Measurements from ENCODE around the gene CRKL. TPM values are rescaled to one million over a fixed set of nuclear protein-coding genes. Genes with fewer than 3 reads are reported as not detected.

The CRKL gene
- total RNA-seq, 1 experiment from 2014 or later: 87.7 TPM

DNA sequence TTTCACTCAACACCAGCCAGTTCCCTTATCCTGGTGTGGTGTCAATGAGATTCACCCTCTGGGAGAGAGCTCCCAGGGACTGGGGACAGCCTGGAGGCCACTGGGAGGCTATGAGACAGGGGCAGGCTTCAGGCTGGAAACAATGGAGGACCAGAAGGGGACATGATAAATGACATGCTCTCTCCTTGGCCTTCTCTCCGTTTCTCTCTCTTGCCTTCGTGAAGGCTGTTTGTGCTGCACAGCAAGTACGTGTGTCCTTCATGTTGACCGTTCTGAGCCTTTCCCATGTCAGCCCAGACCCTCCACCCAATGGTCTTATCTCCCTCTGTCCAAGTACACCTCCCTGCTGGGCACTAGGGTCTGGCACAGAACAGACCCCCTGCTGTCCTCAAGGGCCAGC lies 63.3 kb downstream of the CRKL start:
- H3K4me3 ChIP-seq (replicated peaks in 1 of 2; ENCODE audit: low read depth in 1 of 2, low read length in 2 of 2): no peak overlapping the region
- peaks cover 24% of the 10 kb centered on the region for H3K79me2 ChIP-seq (ENCODE audit: insufficient read depth, low read length)
- H3K27ac ChIP-seq (ENCODE audit: low read depth, low read length): peak overlapping the region; percentile 80; the same call in 1 of the 2 replicates
- no peaks in the 10 kb centered on the region for H3K9me2 ChIP-seq (ENCODE audit: insufficient read depth)
- TF ChIP-seq EZH2 (IDR thresholded peaks at IDR 0.05) (no peak), SRF (IDR thresholded peaks at IDR 0.05; ENCODE audit: low read depth) (no peak), CBX3 (IDR thresholded peaks at IDR 0.05; ENCODE audit: low read depth) (no peak), JUND (IDR thresholded peaks at IDR 0.05) (no peak), POLR2AphosphoS5 (IDR thresholded peaks at IDR 0.05; ENCODE audit: low read depth, low read length) (no peak), ELF1 (IDR thresholded peaks at IDR 0.05; ENCODE audit: borderline replicate concordance, low read depth) (no peak), YY1 (IDR thresholded peaks at IDR 0.05; ENCODE audit: extremely low read depth, insufficient replicate concordance, low read depth, low read length) (no peak)
- TF ChIP-seq, protein P1, sequence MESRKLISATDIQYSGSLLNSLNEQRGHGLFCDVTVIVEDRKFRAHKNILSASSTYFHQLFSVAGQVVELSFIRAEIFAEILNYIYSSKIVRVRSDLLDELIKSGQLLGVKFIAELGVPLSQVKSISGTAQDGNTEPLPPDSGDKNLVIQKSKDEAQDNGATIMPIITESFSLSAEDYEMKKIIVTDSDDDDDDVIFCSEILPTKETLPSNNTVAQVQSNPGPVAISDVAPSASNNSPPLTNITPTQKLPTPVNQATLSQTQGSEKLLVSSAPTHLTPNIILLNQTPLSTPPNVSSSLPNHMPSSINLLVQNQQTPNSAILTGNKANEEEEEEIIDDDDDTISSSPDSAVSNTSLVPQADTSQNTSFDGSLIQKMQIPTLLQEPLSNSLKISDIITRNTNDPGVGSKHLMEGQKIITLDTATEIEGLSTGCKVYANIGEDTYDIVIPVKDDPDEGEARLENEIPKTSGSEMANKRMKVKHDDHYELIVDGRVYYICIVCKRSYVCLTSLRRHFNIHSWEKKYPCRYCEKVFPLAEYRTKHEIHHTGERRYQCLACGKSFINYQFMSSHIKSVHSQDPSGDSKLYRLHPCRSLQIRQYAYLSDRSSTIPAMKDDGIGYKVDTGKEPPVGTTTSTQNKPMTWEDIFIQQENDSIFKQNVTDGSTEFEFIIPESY (IDR thresholded peaks at IDR 0.05; ENCODE audit: extremely low read depth, insufficient replicate concordance, low read length): no peak
- TF ChIP-seq, protein P2, sequence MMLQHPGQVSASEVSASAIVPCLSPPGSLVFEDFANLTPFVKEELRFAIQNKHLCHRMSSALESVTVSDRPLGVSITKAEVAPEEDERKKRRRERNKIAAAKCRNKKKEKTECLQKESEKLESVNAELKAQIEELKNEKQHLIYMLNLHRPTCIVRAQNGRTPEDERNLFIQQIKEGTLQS (IDR thresholded peaks at IDR 0.05): no peak
- peak overlapping the region; percentile 99 for H3K4me2 ChIP-seq (ENCODE audit: low read length)
- H3K9ac ChIP-seq (ENCODE audit: low read length): peak overlapping the region; percentile 93; the same call in 1 of the 2 replicates
- peaks cover 0 to 4% of the 10 kb centered on the region in 2 experiments; a peak in 1 of 4 replicates for H3K36me3 ChIP-seq (ENCODE audit: control insufficient read depth in 1 of 2, insufficient read depth in 2 of 2, low read length in 2 of 2)
- no TSS peak for BruUV-seq (replicated peaks)
- CTCF ChIA-PET: no interaction called here
- H3K27me3 ChIP-seq (ENCODE audit: insufficient read depth, low read length): no peaks in the 10 kb centered on the region
- intact Hi-C loops (cut with micrococcal nuclease): loop anchor here (5.0 kb wide), 1 partner anchor 178 kb away; no protein-coding TSS in a partner anchor
- POLR2A ChIA-PET: no interaction called here
- ATAC-seq (no peak), DNase-seq (ENCODE audit: low read depth, low spot score) (no peak)
- H3K4me1 ChIP-seq (ENCODE audit: control insufficient read depth in 1 of 2, insufficient read depth in 2 of 2, low read length in 2 of 2): peaks cover 6 to 18% of the 10 kb centered on the region in 2 experiments; a peak in 2 of 4 replicates
- no peak overlapping the region for H2AFZ ChIP-seq (ENCODE audit: low read depth, low read length, poor library complexity, severe bottlenecking)
- RAD21 ChIA-PET (ENCODE audit: low non-redundant PET in 1 of 2, low total read pairs in 2 of 2, uncharacterized antibody in 2 of 2, unreplicated experiment in 2 of 2): no interaction called here
- no peaks in the 10 kb centered on the region for H4K20me1 ChIP-seq (ENCODE audit: insufficient read depth)
- H3K9me3 ChIP-seq (ENCODE audit: control insufficient read depth in 1 of 2, insufficient read depth in 1 of 2, low read depth in 1 of 2, low read length in 2 of 2): peaks cover 4 to 10% of the 10 kb centered on the region in 2 experiments; a peak in 1 of 4 replicates

Measured in HCT116 (cell line).